ENCODE measurements around the gene KRT33B. TPM values are rescaled to one million over a fixed set of nuclear protein-coding genes. Genes with fewer than 3 reads are reported as not detected.

KRT33B gene
- total and polyA plus RNA-seq, 2 of the 4 experiments (the other 2 are of a cell fraction) = 0.18 to 0.22 TPM

- TF ChIP-seq RCOR1 (IDR thresholded peaks at IDR 0.05; ENCODE audit: insufficient replicate concordance, low read length) = no peak
- no peak for TF ChIP-seq RFX5 (IDR thresholded peaks at IDR 0.05; ENCODE audit: low read depth, low read length)
- 0 out of 3 replicates have a peak overlapping the region, but pooled peaks have one; percentile 35 for H2BK15ac ChIP-seq (ENCODE audit: low read depth, low read length)
- peak overlapping the region; percentile 88 for H2BK120ac ChIP-seq (ENCODE audit: low read depth, low read length)
- H3K4me2 ChIP-seq (ENCODE audit: low read depth, low read length) = no peak overlapping the region
- H3K4me1 ChIP-seq (ENCODE audit: control insufficient read depth, insufficient read depth, low read length) = no peaks in the 10 kb centered on the region
- peak overlapping the region; percentile 52 for H3K4ac ChIP-seq (ENCODE audit: low read depth, low read length)
- intact Hi-C loops (cut with micrococcal nuclease) (loop anchor here (2.0 kb wide), 2 partner anchors 169 to 221 kb away; no protein-coding TSS in a partner anchor), dilution Hi-C loops (cut with HindIII; ENCODE audit: low sequenced_read_pairs, unreplicated experiment) (no loop called here), in situ Hi-C loops (cut with MboI; ENCODE audit: low sequenced_read_pairs) (no loop called here)
- H3K27ac ChIP-seq (ENCODE audit: insufficient read depth, low read length) = no peak overlapping the region
- H4K20me1 ChIP-seq (ENCODE audit: insufficient read depth, low read length) = no peaks in the 10 kb centered on the region
- H3K9ac ChIP-seq (ENCODE audit: low read depth, low read length) = no peak overlapping the region
- no peaks in the 10 kb centered on the region for H3K27me3 ChIP-seq (ENCODE audit: control insufficient read depth, insufficient read depth, low read length)
- ATAC-seq (ENCODE audit: low read depth) (no peak), DNase-seq (no peak)
- H4K8ac ChIP-seq (ENCODE audit: low read depth in 2 of 2, low read length in 2 of 2) = peak overlapping the region; percentile 1 to 29; a peak in 2 of 4 replicates
- 93% methylated on average over 3 of the region's 7 CpGs; no CpG with 5 or more reads in 1 of the 2 experiments for WGBS, 2 experiments (ENCODE audit: extremely low coverage in 2 of 2, insufficient read length in 1 of 2)
- H2BK20ac ChIP-seq (ENCODE audit: low read depth, low read length) = peak overlapping the region; percentile 11
- H3K79me1 ChIP-seq (ENCODE audit: low read depth in 1 of 2, low read length in 2 of 2) = no peaks in the 10 kb centered on the region
- no peaks in the 10 kb centered on the region for H3K9me3 ChIP-seq (ENCODE audit: control insufficient read depth, insufficient read depth, low read length)
- BruUV-seq (replicated peaks) = no TSS peak
- H2AFZ ChIP-seq (replicated peaks; ENCODE audit: low read length, poor library complexity) = peak overlapping the region; percentile 37
- H4K5ac ChIP-seq (ENCODE audit: low read depth, low read length) = no peak overlapping the region; the same call in 1 of the 2 replicates
- ChIA-PET POLR2A (ENCODE audit: unreplicated experiment) (no interaction called here), CTCF (interaction anchor here (0.6 to 1.3 kb wide), 2 partner anchors 377 to 419 kb away, joined by 3 to 4 read pairs; no protein-coding TSS in a partner anchor)
- H3K23ac ChIP-seq (ENCODE audit: low read depth, low read length) = no peak overlapping the region
- H3K36me3 ChIP-seq (ENCODE audit: control insufficient read depth, insufficient read depth, low read length) = no peaks in the 10 kb centered on the region
- peak overlapping the region; percentile 63 for H4K91ac ChIP-seq (ENCODE audit: insufficient read depth, low read depth, low read length)
- H3K56ac ChIP-seq (ENCODE audit: extremely low read depth, insufficient read depth, low read length) = no peak overlapping the region
- H3K9me1 ChIP-seq (ENCODE audit: insufficient read depth, low read length) = peaks cover 3% of the 10 kb centered on the region; the same call in 1 of the 2 replicates
- H2AK5ac ChIP-seq (ENCODE audit: low read depth, low read length) = peak overlapping the region; percentile 84
- H2BK5ac ChIP-seq (ENCODE audit: low read depth, low read length, poor library complexity, severe bottlenecking) = no peak overlapping the region
- H3K4me3 ChIP-seq (ENCODE audit: insufficient read depth, low read depth, low read length) = no peak overlapping the region
- peak overlapping the region; percentile 51 for H2AK9ac ChIP-seq (replicated peaks; ENCODE audit: low read depth, low read length, poor library complexity)
- no peak overlapping the region for H3K14ac ChIP-seq (replicated peaks; ENCODE audit: low read depth, low read length)
- H3K18ac ChIP-seq (ENCODE audit: low read depth, low read length) = no peak overlapping the region
Measured at GRCh38 chr17:41328207-41328606, 41.4 kb downstream of the KRT33B start.

All from IMR-90 (cell line).